Vagina (tissue), 2 donors: ENCODE data around the gene TF.

Experiments used
- CTCF ChIP-seq, 3 experiments: fragments of 450-650 bp in 2 of 3; fragments of 200-600 bp in 1 of 3; sonication (generic) in 1 of 3; IDR thresholded peaks; one replicate each; pipeline ENCODE4 v1.5.1; 2017 to 2019; ENCODE audit warnings: antibody characterized with exemption in 3 of 3, mild to moderate bottlenecking in 2 of 3, moderate library complexity in 2 of 3
- POLR2A ChIP-seq, 2 donors: fragments of 450-650 bp; IDR thresholded peaks; one replicate each; pipeline ENCODE4 v1.6.1; 2017; ENCODE audit warnings: antibody characterized with exemption in 2 of 2, mild to moderate bottlenecking in 2 of 2, moderate library complexity in 2 of 2

- TF ChIP-seq CTCF (IDR thresholded peaks at IDR 0.05): no peak
- no peak for TF ChIP-seq POLR2A (IDR thresholded peaks at IDR 0.05)
These were observed 12.4 kb downstream of the TF start for GRCh38 chr3:133758568-133758928.
